SHP77 treated with DMSO at 0.1 percent for 48 hours (cell line): ENCODE data around the gene AOPEP.
A peak's percentile ranks its signal among the peaks of the same experiment; 100 is the strongest.

Experiments used
- DNase-seq: peaks from one replicate; lab custom pipeline; 2025; lab: John Stamatoyannopoulos, UW

Gene AOPEP

DNA sequence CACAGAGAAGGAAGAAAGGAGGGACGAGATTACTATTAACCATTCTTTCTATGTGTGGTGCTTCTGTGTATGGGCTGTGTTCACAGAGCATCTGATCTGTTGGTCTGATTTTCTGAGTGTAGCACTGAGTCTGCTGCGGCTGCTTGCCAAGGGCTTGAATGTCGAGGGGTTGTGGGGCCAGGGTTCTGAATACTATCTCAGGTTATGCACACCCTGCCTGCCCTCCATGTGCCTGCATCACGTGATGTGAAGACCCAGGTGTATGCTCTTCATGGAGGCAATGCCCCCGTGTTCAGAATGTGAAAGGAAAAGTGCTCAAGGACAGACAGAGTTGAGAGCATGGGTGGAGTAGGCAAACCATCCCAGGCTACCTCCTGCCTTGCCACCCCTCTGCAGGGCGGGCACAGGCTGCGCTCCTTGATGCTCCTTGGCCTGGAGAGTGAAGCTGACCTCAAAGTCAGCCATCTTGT lies 336.1 kb downstream of the AOPEP start:
- no peak for DNase-seq

DNA sequence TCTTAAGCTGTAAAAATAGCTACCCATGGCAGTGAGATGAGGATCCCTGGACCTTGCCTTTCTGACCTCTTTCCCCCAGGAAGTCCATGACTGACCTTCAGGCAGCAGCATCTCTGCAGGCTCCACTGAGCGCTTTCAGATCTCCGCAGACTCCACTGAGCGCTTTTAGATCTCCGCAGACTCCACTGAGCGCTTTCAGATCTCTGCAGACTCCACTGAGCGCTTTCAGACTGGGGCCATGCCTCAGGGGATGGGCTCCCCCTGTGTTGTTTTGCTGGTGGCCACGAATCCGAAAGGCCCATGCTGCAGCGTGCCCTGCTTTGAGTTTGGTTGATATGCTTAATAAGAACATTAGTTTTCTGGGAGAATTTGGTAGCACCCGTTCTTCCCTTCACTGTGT lies 336.8 kb downstream of the AOPEP start:
- no peak for DNase-seq

DNA sequence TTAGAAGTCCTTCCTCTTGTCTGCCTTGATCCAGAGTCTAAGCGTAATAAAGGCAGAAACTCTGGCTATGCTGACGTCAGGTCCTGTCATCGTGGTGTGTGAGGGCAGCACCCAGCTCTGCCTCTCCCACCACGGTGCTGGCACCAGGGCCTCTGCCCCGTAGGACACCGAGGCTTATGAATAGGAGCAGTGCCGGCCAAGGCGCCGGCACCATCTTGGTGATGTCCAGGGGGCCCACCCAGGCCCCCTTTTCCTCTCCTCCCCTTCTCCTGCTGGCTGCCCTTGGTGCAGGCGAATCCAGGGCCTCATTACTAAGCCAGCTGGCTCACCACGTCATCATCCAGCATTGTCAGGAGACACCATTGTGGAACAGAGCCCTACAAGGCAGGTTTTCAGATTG lies 338.7 kb downstream of the AOPEP start:
- DNase-seq: no peak

DNA sequence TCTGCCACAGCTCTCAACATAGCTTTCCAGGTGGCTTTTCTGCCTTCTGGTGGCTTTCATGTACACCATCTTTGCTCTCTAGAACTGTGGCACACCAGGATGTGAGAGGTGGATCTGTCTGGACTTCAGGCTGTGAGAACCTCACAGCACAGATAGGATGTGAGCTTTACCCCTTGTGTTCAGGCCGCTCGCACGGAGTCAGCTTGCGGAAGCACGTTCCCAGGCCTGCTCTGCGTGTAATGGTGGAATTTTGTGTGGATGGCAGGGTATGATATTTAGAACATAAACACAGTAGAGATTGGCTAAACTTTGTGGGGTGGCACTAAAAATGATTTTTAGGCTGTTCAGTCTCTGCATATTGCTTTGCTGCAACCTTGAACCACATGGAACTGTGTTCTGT lies 340.6 kb downstream of the AOPEP start:
- no peak for DNase-seq

DNA sequence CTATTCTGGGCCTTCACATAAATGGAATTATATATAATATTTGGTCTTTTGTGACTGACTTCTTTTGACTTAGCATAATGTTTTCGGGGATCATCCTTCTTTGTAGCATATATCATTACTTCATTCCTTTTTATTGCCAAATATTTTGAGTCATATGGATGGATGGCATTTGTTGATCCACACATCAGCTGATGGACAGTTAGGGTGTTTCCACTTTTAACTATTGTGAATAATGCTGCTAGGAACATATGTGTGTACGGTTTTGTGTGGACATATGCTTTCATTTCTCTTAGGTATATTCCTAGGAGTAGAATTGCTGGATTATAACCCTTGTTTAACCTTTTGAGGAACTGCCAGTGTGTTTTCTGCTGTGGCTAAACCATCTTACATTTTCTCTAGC lies 341.4 kb downstream of the AOPEP start:
- DNase-seq: no peak

DNA sequence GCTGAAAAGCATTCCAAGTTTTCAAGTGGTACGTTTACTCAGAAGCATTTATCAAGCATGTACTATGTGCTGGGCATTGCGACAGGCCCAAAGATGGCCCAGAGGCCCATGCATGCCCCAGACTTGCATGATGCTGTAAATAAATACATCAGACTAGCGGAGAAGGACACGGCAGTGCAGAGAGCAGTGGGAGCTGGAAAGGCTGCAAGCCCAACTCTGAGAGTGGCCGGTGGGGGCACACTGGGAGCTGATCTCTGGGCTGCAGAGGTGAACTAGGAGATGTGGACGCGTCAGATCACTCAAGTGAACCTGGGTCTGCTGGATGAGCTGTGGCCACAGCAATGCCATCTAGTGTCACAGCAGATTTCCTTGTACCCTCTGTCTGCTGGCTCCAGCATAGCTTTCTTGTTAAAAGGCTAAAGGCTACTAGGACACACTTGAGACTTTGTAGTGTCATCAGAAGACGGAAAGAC lies 344.1 kb downstream of the AOPEP start:
- DNase-seq: no peak

DNA sequence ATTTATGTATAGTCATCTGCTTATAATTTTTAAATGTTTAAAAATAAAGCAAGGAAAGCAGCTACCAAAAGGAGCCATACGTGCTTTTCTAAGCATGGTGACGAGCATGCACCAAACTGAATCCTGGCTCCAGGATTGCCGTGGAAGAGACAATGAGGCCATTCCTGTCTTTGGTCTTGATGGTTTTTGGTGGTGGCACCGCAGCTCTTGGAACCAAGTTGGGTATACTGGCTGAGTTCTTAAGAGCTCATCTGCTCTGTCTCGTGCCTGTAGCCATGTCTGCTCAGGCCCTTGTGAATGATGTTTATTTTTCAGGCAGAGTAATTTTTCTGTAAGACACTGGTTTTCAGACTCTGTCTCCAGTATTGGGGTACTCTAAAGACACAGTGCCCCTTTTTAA lies 345.0 kb downstream of the AOPEP start:
- DNase-seq: no peak

DNA sequence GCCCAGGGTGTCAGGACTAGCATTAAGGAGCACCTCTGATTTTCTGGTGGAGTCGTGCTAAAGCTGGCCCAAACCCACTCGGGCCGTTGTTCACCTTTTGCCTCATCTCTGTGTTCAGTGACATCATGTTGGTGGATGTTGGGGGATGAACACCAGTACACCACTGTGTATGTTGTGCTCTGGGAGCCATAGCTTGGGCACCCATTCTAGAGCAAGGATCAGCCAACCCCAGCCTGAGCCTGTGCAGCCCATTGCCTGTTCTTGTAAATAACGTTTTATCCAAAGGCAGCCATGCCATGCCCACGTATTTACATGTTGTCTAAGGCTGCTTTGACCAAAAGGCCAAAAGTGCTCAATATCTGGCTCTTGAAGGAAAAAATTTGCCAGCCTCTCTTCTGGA lies 345.4 kb downstream of the AOPEP start:
- no peak for DNase-seq

DNA sequence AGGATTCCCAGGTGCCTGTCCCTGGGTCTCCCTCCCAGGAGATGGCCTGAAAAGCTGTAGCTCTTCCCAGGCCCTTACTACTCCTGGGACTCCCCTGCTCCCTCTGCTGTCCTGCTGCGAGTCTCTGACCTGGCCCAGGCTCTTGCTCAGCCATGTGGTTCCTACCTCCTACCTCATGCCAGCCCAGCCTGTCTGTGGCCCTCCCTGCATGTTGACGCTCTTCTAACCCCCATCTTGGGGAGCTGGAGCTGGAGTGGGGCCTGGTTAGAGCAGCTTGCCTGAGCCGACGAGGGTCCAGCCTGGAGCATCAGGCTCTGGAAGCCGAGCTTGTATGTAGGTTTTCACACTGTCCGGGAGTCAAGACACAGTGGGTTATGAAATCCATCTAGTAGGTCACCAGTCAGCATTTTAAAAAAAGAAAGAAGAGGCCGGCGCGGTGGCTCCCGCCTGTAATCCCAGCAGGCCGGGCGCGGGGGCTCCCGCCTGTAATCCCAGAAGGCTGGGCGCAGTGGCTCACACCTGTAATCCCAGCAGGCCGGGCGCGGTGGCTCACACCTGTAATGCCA lies 346.6 kb downstream of the AOPEP start:
- DNase-seq: no peak

DNA sequence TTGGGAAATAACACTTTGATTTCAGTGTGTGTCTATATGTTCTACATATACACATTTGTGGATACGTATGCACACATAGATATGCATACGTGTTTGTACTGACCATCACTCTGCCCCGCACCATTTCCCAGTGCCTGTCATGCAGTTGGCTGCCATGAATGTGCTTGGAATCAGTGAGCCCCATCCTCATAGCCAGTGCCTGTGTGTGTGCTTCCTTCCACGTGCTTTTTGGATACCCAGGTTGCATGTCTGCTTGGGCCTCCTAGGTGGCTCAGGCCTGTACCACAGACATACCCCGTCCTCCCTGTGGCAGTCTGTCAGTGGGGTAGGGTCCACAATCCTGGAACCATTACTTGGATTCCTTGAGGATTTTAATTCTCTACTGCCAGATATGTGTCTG lies 347.4 kb downstream of the AOPEP start:
- no peak for DNase-seq

DNA sequence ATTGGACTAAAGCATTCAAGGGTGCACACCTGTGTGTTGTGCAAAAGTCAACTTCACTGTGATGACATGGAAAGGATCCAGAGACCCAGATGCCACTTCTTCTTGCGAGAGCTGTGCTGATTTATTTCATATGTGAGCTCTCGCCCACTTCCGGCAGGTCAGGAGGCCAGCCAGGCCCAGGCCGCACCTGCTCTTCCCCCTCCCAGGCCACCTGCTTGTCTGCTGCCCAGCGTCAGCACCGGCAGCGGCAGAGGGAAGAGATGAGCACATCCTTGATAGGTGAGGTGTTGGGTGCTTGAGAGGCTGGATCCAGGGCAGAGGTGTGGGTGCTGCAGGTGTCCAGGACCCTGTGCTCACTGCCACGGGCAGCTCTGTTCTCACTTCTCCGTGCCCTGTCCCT lies 348.1 kb downstream of the AOPEP start:
- DNase-seq: peak; percentile 89

DNA sequence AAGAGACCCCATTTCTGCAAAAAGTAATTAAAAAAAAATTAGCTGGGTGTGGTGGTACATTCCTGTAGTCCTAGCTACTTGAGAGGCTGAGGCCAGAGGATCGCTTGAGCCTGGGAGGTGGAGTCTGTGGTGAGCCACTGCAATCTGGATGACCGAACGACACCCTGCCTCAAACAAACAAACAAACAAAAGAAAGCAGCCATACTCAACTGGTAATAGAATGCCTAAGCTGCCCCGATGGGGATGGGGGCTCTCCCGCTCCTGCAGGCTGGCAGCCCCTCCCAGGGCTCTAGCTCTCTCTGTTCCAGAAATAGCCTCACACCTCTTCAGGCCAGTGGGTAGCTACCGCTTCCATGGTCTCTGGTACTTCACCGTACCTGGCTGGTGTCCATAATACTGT lies 349.2 kb downstream of the AOPEP start:
- no peak for DNase-seq

DNA sequence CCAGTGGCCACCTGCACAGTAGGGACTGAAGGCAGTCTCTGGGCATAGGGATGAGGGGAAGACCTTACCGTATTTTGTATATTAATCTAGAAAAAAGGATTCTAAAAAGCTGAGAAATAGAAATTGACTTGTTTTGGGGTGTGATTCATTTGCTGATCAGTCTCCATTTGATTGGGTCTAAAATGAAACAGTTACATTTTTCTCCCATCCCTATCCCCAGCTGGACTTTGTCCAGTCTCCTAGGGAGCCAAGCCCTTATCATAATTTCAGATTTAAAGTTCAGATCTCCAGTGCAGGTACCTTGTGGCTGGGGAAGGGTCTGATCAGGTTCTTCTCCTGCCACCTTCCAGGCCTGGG lies 350.2 kb downstream of the AOPEP start:
- no peak for DNase-seq

DNA sequence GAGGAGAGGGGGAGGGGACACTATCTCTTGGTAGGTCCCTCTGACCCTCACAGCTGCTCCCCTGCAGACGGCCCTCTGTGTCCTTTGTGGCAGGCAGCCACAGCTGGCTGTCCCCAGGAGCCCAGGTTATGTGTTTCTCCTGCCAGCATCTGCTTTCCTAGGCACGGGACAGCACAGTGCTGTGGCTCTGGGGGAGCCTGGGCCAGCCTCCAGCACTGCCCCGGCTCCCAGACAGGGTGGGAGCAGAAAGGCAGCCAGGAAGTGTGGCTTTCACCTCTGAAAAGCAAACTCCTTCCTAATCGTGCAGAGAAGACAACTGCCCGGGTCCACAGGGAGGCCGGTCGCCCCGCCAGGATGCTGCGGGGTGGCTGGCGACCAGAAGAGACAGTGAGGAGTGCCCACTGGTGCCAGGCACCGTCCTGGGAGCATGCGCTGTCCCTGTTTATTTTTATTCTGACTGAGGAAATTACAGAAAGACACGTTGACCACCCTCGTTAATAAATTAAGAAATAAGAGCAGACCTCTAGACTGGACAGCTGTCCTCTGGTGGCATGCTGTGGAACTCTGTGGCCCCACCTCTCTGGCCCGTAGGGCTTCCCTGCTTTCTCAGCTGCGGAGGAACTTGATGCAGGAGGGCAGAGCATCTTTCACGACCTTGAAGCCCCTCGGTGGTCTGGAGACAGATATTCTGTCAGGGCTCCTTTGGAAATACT lies 350.7 kb downstream of the AOPEP start:
- no peak for DNase-seq

DNA sequence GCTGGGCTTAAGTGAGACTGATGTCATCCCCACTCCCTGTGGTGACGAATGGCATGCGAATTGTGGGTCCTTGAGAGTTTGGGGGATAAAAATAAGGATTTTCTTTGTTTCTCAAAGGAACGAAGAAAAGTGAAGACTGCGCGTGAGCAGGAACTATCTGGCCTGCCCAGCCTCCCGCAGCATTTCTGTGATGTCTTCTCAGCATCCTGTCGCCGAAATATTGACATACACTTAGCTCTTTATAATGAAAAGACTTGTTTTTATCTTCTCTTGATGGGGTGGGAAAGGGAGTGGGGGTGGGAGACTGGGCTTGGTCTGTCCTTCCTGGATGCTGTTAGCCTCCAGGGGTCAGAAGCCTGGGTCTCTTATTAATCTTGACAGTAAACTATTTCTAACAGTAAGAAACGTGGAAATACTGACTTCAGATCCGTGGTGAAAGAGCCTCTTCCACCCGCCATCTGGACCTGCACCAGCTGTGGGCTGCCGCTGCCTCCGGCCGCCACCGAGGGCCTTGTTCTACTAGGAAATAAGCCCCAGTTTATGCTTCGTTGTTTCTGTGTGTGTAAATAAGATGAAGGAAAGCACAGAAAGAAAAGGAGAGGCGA lies 351.4 kb downstream of the AOPEP start:
- no peak for DNase-seq

DNA sequence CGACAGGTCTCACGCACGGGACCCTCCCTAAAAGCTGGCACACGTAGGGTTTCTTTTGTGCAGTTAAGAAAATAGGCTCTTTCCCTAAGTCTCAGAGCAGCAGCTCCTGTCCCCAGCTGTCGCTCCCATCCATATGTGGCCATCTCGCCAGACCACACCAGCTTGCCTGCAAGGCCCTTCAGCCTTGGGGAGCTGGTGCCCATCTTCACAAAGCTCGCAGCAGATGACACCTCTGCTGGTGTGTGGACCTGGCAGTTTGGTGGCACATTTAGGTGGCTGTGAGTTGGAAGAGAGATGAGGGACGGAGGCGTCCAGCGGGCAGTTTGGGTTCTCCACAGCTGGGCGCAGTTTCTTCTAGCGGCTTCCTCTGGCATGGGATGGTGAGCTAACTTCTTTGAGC lies 352.0 kb downstream of the AOPEP start:
- DNase-seq: no peak

DNA sequence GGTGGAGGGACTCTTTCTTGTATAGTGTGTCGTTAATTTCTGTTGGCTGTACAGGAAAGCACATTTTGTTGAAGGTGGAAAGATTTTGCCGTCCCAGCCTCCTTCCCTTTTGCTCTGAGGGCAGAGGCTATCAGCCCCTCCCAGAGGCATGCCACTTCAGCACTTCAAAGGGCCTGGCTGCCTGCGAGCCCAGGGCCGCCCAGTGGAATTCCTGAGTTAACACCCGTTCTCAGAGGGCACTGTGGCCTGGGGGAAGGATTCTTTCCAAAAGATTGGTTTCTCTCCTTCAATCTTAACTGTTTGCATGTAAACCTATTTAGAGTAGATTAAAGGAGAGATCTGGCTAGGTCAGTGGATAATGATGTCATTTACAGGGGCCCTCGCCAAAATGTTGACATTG lies 352.4 kb downstream of the AOPEP start:
- DNase-seq: no peak

DNA sequence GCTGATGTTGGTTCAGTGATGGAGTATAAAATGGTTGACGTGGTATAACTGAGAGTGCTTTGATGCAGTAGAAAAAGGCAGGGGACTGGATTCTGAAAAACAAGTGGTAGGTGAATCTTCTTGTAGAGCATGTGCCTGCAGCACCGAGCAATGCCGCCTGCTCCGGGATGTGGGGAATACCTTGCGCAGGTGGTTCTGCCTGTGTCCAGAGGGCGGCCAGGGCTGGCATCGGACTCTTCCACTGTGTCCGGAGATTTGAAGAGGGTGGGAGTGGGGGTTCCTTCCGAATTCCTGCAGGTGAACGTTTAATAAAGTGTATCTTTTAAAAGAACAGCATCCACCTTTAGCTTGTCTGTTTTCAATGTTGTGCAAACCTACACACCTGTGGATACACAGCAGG lies 353.0 kb downstream of the AOPEP start:
- no peak for DNase-seq

DNA sequence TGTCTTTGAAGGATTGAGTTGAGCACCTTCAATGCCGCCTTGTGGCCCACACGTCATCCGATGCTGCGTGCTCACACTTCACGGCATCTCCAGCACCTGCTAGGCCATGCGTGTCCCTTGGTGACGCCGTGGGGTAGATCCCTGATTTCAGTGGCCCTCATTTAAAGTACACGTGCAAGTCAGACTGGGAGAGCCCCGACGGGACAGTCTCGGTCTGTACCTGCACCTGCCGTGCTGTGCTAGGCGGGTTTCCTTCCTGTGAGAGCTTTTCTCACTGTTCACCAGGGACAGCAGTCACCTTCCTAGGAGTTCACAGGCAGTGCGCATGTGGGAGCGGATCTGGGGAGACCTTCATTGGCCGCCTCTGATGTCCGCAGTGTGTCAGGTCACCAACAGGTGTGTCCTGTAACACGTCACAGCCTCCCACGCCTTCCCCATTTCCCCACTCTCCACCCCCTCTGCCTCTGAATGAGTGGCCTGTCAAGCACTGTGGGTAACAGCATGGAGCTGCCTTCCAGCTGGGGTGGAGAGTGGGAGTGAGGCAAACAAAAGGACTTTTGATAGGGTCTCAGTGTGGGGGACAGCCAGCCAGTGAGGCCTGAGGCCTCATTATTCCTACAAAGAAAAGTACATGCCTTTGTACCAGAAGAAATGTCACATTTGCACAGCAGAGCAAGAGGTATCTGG lies 354.6 kb downstream of the AOPEP start:
- DNase-seq: no peak

DNA sequence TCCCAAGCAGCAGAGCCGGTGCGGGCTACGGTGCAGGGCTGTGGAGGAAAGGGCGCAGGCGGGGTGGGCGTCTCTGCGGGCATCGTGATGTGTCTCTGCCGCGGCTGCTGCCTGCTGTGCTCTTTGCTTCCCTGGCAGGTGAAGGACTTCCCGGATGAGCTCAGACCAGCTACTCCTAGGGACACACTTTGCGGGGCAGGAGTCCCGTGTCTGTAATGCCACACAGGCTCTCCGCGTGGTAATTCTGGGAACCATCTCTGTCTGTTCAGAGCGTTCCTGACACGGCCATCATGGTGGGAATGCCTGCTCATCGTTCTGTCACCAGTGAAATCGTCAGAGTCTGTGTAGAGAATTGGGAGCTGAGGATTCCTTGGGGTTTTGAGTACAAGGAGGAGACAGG lies 355.5 kb downstream of the AOPEP start:
- no peak for DNase-seq

DNA sequence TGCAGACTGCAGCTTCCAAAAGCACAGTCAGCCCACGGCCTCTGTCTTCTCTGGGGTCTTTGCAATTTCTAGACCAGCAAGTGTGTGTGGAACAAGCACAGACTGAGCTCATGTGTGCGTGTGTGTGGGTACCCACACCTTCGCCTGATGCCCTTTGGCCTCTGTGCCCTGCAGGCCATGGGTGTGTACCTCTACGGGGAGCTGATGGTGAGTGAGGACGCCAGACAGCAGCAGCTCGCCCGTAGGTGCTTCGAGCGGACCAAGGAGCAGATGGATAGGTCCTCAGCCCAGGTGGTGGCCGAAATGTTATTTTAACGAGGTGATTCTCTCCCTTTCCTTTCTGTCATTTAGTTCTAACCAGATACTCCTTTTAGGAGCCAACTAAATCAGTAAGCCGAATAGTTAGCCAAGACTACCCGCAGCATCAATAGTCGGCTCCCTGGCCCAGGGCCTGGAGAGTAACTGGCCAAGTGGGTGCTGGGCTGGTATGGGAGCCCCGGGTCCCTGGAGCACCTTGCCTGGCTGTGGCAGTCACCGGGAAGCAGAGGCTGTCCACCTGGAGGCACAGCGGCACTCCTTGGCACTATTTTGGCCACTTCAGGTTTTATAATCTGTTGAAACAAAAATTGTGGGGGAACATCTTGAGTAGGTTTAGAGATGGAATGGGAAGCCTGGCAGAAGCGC lies 356.0 kb downstream of the AOPEP start:
- DNase-seq: no peak

DNA sequence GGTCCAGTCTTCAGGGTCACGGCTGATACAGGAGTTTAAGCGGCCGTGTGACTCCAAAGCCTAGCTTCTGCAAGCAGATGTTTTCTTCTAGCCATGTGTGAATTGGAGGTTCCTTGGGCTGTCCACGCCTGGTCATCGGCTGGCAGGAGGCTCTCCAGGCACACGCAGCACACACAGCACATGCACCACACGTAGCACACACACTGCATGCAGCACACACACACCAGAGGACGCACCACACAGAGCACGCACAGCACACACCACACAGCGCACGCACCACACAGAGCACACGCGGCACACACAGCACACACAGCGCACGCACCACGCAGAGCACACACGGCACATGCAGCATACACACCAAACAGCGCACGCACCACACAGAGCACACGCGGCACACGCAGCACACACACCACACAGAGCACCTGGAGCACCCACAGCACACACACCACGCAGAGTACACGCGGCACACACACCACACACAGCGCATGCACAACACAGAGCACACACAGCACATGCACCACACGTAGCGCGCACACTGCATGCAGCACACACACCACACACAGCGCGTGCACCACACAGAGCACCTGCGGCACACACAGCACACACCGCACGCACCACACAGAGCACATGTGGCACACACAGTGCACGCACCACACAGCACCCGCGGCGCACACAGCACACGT lies 356.7 kb downstream of the AOPEP start:
- DNase-seq: no peak
